ENCODE results near the gene LIMS2. TPM values are rescaled to one million over a fixed set of nuclear protein-coding genes. Genes with fewer than 3 reads are reported as not detected.

Gene LIMS2
- total RNA-seq, 2 experiments from 2014 or later, result 6.1 to 7.0 TPM

- Mint-ChIP-seq H3K27ac (no peak overlapping the region), H3K27me3 (peaks cover 15% of the 10 kb centered on the region), H3K4me1 (ENCODE audit: low read depth) (no peaks in the 10 kb centered on the region), H3K4me3 (no peak overlapping the region), H3K9me3 (peaks cover 2% of the 10 kb centered on the region), H3K36me3 (ENCODE audit: low read depth) (no peaks in the 10 kb centered on the region)
- Histone ChIP-seq H3K4me1 (ENCODE audit: insufficient read depth, low read length) (peaks cover 4% of the 10 kb centered on the region), H3K27ac (ENCODE audit: low read depth in 1 of 2, low read length in 2 of 2) (no peak overlapping the region), H3K4me3 (ENCODE audit: low read length) (no peak overlapping the region), H3K27me3 (ENCODE audit: control insufficient read depth in 1 of 2, insufficient read depth in 2 of 2, low read length in 2 of 2) (no peaks in the 10 kb centered on the region), H3K36me3 (ENCODE audit: insufficient read depth, low read length) (no peaks in the 10 kb centered on the region), H3K9me3 (ENCODE audit: control insufficient read depth in 1 of 2, insufficient read depth in 1 of 2, low read length in 2 of 2) (no peaks in the 10 kb centered on the region)
- DNase-seq, result no peak
- no peak for ATAC-seq (ENCODE audit: poor library complexity)
- intact Hi-C loops (cut with DNase I, micrococcal nuclease), result no loop called here
- ChIA-PET POLR2A (interaction anchor here (0.8 kb wide), 1 partner anchor 19 kb away, joined by 3 read pairs; no protein-coding TSS in a partner anchor), CTCF (no interaction called here)
- TF ChIP-seq CTCF (IDR thresholded peaks at IDR 0.05), result no peak
Observed at GRCh38 chr2:127683056-127683455, 7.7 kb upstream of the LIMS2 start.

DNA sequence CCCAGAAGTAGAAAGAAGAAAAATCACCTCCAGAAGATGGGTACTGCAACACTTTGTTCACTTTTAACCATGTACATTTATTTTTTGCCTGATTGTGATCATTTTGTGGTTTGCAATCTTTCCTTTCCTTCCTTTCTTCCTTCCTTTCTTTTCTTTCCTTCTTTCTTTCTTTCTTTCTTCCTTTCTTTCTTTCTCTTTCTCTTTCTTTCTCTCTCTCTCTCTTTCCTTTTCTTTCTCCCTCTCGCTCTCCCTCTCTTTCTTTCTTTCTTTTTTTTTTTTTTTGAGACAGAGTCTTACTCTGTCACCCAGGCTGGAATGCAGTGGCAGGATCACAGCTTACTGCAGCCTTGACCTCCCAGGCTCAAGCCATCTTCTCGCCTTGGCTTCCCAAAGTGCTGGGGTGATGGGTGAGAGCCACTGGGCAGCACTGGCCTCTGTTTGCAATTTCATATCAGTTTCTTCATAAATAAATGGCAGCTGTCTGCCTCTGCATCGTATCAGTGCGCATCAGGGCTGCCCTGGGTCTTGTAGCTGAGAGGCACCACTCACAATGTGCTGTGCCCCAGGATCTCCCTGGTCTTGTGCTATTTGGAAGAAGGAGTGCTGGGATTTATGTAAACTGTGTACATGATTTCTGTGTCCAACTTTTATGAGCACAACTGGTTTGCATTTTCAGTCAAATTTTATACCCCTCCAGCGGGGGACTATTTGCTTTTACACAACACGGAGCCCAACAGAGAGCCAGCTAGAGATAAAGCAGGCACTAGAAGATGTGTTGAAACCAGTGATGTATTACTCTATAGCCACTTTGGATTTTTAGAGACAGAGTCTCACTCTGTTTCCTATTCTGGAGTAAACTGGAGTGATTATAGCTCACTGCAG, 6.9 kb upstream of the LIMS2 start:
- H3K36me3 ChIP-seq (ENCODE audit: insufficient read depth, low read length), result no peaks in the 10 kb centered on the region
- TF ChIP-seq CTCF (IDR thresholded peaks at IDR 0.05), result no peak
- Mint-ChIP-seq H3K27ac (no peak overlapping the region), H3K36me3 (ENCODE audit: low read depth) (no peaks in the 10 kb centered on the region), H3K9me3 (no peaks in the 10 kb centered on the region), H3K4me3 (no peak overlapping the region), H3K4me1 (ENCODE audit: low read depth) (no peaks in the 10 kb centered on the region), H3K27me3 (peaks cover 23% of the 10 kb centered on the region)
- no peak overlapping the region for H3K4me3 ChIP-seq (ENCODE audit: low read length)
- ChIA-PET CTCF (no interaction called here), POLR2A (interaction anchor here (0.8 kb wide), 1 partner anchor 20 kb away, joined by 3 read pairs; no protein-coding TSS in a partner anchor)
- H3K4me1 ChIP-seq (ENCODE audit: insufficient read depth, low read length), result peaks cover 4% of the 10 kb centered on the region
- no peaks in the 10 kb centered on the region for H3K9me3 ChIP-seq (ENCODE audit: control insufficient read depth in 1 of 2, insufficient read depth in 1 of 2, low read length in 2 of 2)
- intact Hi-C loops (cut with DNase I, micrococcal nuclease), result no loop called here
- no peak overlapping the region for H3K27ac ChIP-seq (ENCODE audit: low read depth in 1 of 2, low read length in 2 of 2)
- no peaks in the 10 kb centered on the region for H3K27me3 ChIP-seq (ENCODE audit: control insufficient read depth in 1 of 2, insufficient read depth in 2 of 2, low read length in 2 of 2)
- DNase-seq, result no peak
- ATAC-seq (ENCODE audit: poor library complexity), result no peak

DNA sequence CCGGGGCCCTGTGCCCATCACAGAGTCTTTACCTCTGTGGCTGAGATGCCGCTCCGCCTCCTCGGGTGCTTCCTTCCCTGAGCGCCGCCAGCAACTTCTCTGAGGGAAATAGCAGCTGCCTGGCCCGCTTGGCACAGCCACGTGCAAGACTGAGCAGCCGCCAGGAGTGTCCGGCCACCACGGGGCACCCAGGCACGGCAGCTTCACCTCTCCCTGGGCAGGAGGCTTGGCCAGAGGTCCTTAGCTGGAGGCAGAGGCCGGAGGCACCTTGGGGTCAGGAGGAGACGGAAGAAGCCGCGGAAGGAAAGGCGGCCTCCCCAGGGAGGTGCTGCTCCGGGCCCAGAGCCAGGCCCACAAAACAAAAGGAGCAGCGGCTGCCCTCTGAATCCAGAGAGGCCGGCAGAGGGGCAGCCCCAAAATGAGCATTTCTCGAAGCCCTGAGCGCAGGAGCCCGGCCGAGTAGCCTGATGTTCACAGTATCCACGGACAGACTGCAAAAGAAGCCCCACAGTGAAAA, 6.0 kb upstream of the LIMS2 start:
- peak; percentile 37 for ATAC-seq (ENCODE audit: poor library complexity)
- no peak overlapping the region for H3K4me3 ChIP-seq (ENCODE audit: low read length)
- no peaks in the 10 kb centered on the region for H3K9me3 ChIP-seq (ENCODE audit: control insufficient read depth in 1 of 2, insufficient read depth in 1 of 2, low read length in 2 of 2)
- peak in 1 of 14 experiments; percentile 11 for DNase-seq
- peaks cover 4 to 5% of the 10 kb centered on the region in 2 experiments for H3K27me3 ChIP-seq (ENCODE audit: control insufficient read depth in 1 of 2, insufficient read depth in 2 of 2, low read length in 2 of 2)
- Mint-ChIP-seq H3K4me1 (ENCODE audit: low read depth) (peaks cover 4% of the 10 kb centered on the region), H3K27ac (no peak overlapping the region), H3K36me3 (ENCODE audit: low read depth) (no peaks in the 10 kb centered on the region), H3K27me3 (peaks cover 27% of the 10 kb centered on the region), H3K4me3 (no peak overlapping the region), H3K9me3 (no peaks in the 10 kb centered on the region)
- H3K4me1 ChIP-seq (ENCODE audit: insufficient read depth, low read length), result peaks cover 4% of the 10 kb centered on the region
- ChIA-PET POLR2A (no interaction called here), CTCF (no interaction called here)
- H3K36me3 ChIP-seq (ENCODE audit: insufficient read depth, low read length), result no peaks in the 10 kb centered on the region
- H3K27ac ChIP-seq (ENCODE audit: low read depth in 1 of 2, low read length in 2 of 2), result no peak overlapping the region
- no peak for TF ChIP-seq CTCF (IDR thresholded peaks at IDR 0.05)
- intact Hi-C loops (cut with DNase I, micrococcal nuclease), result no loop called here
